BJ (cell line): Measurements from ENCODE around the gene DAP. TPM values are rescaled to one million over a fixed set of nuclear protein-coding genes. Genes with fewer than 3 reads are reported as not detected.

Experiments used
- CTCF ChIA-PET: fragments of 350-600 bp; formaldehyde crosslinking; extraction: SDS; loops from one replicate; lab custom pipeline; 2021; ENCODE audit warnings: antibody characterized with exemption, inconsistent platforms; lab: Yijun Ruan, JAX
- POLR2A ChIA-PET: fragments of 300-600 bp; sonication (Branson Sonifier 250); formaldehyde crosslinking; extraction: SDS; loops from one replicate; lab custom pipeline; 2021; ENCODE audit warnings: antibody characterized with exemption; lab: Charles Lee
- DNase-seq: peaks from one replicate; pipeline ENCODE4 v3.0.0-alpha.2; 2011; ENCODE audit warnings: low read depth
- H3K27me3 ChIP-seq: 2 replicates; pipeline ENCODE4 v1.6.0; 2011; ENCODE audit warnings: low read length; ENCODE audit not compliant: control insufficient read depth, insufficient read depth
- H3K36me3 ChIP-seq: 2 replicates; pipeline ENCODE4 v1.5.1; 2011; ENCODE audit warnings: low read length; ENCODE audit not compliant: control insufficient read depth, insufficient read depth
- H3K4me3 ChIP-seq: 2 replicates; pipeline ENCODE4 v1.5.1; 2011; ENCODE audit warnings: low read depth, mild to moderate bottlenecking, control low read depth, low read length
- CTCF ChIP-seq: IDR thresholded peaks from 2 replicates; pipeline ENCODE4 v1.5.1; 2011; ENCODE audit warnings: low read depth, mild to moderate bottlenecking, control low read depth, inconsistent platforms, low read length, moderate library complexity; ENCODE audit not compliant: insufficient read depth
- polyA plus RNA-seq: library from polyadenylated mRNA; depleted of rRNA; stranded (reverse); fragments of >200 nt; gene quantifications from 2 replicates; pipeline ENCODE4 v1.2.3, GENCODE V29; 2011

Gene DAP
- polyA plus RNA-seq, 1 experiment, result 95.6 TPM

GRCh38 chr5:10729320-10730042 lies 31.6 kb downstream of the DAP start:
- TF ChIP-seq CTCF, result no peak
- POLR2A ChIA-PET, result no interaction called here
- Histone ChIP-seq H3K27me3 (no peaks in the 10 kb centered on the region), H3K36me3 (peaks cover 5% of the 10 kb centered on the region; the same call in 1 of the 2 replicates), H3K4me3 (no peak overlapping the region)
- no peak for DNase-seq
- CTCF ChIA-PET, result no interaction called here

- ChIA-PET CTCF (no interaction called here), POLR2A (no interaction called here)
- Histone ChIP-seq H3K36me3 (peaks cover 5% of the 10 kb centered on the region; the same call in 1 of the 2 replicates), H3K27me3 (no peaks in the 10 kb centered on the region), H3K4me3 (no peak overlapping the region)
- TF ChIP-seq CTCF, result no peak
- no peak for DNase-seq
Measured at GRCh38 chr5:10728679-10729078, 32.4 kb downstream of the DAP start.

- no peaks in the 10 kb centered on the region for H3K27me3 ChIP-seq
- no peak overlapping the region for H3K4me3 ChIP-seq
- TF ChIP-seq CTCF, result no peak
- POLR2A ChIA-PET, result no interaction called here
- peaks cover 5% of the 10 kb centered on the region; the same call in 1 of the 2 replicates for H3K36me3 ChIP-seq
- DNase-seq, result no peak
- CTCF ChIA-PET, result no interaction called here
Measured at GRCh38 chr5:10727861-10728260, 33.2 kb downstream of the DAP start.

DNA sequence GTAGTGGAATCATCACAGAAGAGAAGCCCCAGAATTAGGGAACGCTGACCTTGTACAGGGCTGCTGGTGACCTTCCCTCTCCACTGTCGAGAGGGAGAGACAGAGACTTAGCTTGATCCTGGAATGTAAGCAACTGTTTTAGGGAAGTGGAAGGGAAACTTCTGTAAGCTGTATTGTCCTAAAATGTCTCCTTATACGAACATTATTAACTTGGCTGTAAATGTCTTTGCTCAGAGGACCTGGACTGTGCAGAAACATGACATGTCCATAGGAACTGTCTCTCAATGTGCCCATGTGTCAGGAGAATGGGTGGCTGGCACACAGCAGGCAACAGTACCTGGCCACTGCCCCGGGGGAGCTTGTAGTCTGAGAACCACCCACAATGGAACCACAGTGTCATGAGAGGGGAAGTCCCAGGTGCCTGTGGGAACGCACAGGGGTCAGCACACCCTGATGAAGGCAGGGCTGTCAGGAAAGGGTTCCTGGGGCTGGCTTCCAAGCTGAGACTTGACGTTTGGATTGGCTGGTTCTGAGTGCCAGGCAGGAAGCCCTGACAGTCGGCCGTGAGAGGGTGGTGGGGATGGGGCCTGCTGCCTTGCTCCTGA lies 34.0 kb downstream of the DAP start:
- ChIA-PET POLR2A (no interaction called here), CTCF (interaction anchor here (1.1 to 1.2 kb wide), 2 partner anchors 10 to 22 kb away, joined by 3 read pairs; no protein-coding TSS in a partner anchor)
- Histone ChIP-seq H3K27me3 (no peaks in the 10 kb centered on the region), H3K36me3 (peaks cover 7% of the 10 kb centered on the region; the same call in 1 of the 2 replicates), H3K4me3 (no peak overlapping the region)
- DNase-seq, result no peak
- no peak for TF ChIP-seq CTCF

- Histone ChIP-seq H3K4me3 (no peak overlapping the region), H3K36me3 (peaks cover 5% of the 10 kb centered on the region; the same call in 1 of the 2 replicates), H3K27me3 (no peaks in the 10 kb centered on the region)
- ChIA-PET POLR2A (no interaction called here), CTCF (interaction anchor here (1.1 to 1.2 kb wide), 2 partner anchors 11 to 23 kb away, joined by 3 read pairs; no protein-coding TSS in a partner anchor)
- no peak for DNase-seq
- no peak for TF ChIP-seq CTCF
Measured at GRCh38 chr5:10726179-10726912, 34.7 kb downstream of the DAP start.
